Pancreas (tissue), 10 donors: Measurements from ENCODE around the gene OR10J5. TPM values are rescaled to one million over a fixed set of nuclear protein-coding genes. Genes with fewer than 3 reads are reported as not detected.

ENCODE experiments used
- ATAC-seq, 4 donors: fragments of 200-7000 bp; cut with Tn5 transposase; one replicate each; pipeline versions ENCODE4 v1.8.0 to v1.9.1; 2020; ENCODE audit warnings: mild to moderate bottlenecking in 4 of 4, moderate library complexity in 4 of 4
- DNase-seq, 6 donors: peaks; one replicate each; pipeline ENCODE4 v3.0.0-alpha.2; 2020
- FAIRE-seq: peaks from 2 replicates; lab custom pipeline; 2012; peaks lifted over from hg19 to GRCh38; lab: Jason Lieb, UNC
- H3K27ac ChIP-seq, 4 donors: fragments of 200-600 bp; sonication (generic); 1 replicate in 3 of 4; 2 replicates in 1 of 4; pipeline versions ENCODE4 v1.5.0 to v1.8.0; 2020
- H3K27me3 ChIP-seq, 4 donors: fragments of 200-600 bp; one replicate each; pipeline ENCODE4 v1.8.0; 2021
- H3K36me3 ChIP-seq, 3 donors: fragments of 200-600 bp; sonication (generic) in 1 of 3; one replicate each; pipeline versions ENCODE4 v1.5.0 to v1.8.0; 2020 to 2021
- H3K4me1 ChIP-seq, 3 donors: fragments of 200-600 bp; one replicate each; pipeline ENCODE4 v1.8.0; 2021
- H3K4me3 ChIP-seq, 4 donors: fragments of 200-600 bp; sonication (generic) in 2 of 4; one replicate each; pipeline versions ENCODE4 v1.5.0 to v1.8.0; 2020 to 2021
- H3K9me3 ChIP-seq, 4 donors: fragments of 200-600 bp; one replicate each; pipeline ENCODE4 v1.8.0; 2021
- WGBS, 2 donors: extraction: QIAGEN DNeasy Blood & Tissue Kit; methylation state at CpG; one replicate each; pipeline ENCODE4 v1.1.7; 2013; 5-methylcytosine and 5-hydroxymethylcytosine counted together
- intact Hi-C, 3 donors: fragments of 100-400 bp; cut with DNase I; formaldehyde crosslinking; loops; one replicate each; pipeline versions ENCODE4 v1.11.1 to v1.14.2; 2022
- polyA plus RNA-seq, 2 donors: library from polyadenylated mRNA; stranded (reverse); fragments of 200-250 nt; gene quantifications; one replicate each; pipeline ENCODE4 v1.2.3, GENCODE V29; 2013
- total RNA-seq, 6 donors: library from RNA; stranded (reverse); fragmentation: NEBNext Ultra II Directional in 4 of 6; extraction: Animal tissue kit (Norgen Biotek cat#: 25700) in 4 of 6; gene quantifications; one replicate each; pipeline versions ENCODE4 v1.2.1 to v1.2.4, GENCODE V29; 2021 to 2023
- TF ChIP-seq, protein P1 (sequence below), 4 donors: fragments of 200-600 bp; sonication (generic) in 3 of 4; IDR thresholded peaks; one replicate each; pipeline versions ENCODE4 v1.5.0 to v1.8.0; 2021; ENCODE audit warnings: antibody characterized with exemption in 4 of 4
- donor health status: healthy with polysubstance abuse.
- donor health status: DM: no; HTN: no; CAD: no; lungs with moderate emphysema.
- donor health status: DM: no; HTN: no; CAD: no.
- donor health status: control.
- donor health status: control.
- donor health status: Bipolar disorder and iron deficiency.
- donor health status: DM: yes; HTN: yes; CAD: no.
- donor health status: DM: no; HTN: no; CAD: no.
- donor health status: DM: no; HTN: no; CAD: no.
- donor health status: DM: yes; HTN: yes; CAD: no.

The OR10J5 gene
- total and polyA plus RNA-seq, 8 donors, result not detected

DNA sequence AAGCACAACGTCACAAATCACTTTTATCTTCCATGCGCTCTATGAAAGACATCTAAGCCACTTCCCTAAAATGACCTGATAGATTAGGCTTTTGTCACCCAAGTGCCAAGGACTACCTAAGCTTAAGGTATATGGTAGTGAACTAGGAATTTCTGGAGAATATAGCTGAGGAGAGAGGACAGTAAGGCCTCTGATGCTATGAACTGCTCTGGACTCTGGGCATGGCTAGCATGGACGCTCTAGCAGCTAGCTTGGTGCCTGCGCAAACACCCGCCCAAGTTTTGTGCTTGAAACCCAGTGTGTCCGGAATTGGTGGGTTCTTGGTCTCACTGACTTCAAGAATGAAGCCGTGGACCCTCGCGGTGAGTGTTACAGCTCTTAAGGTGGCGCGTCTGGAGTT is 42.5 kb downstream of the OR10J5 start:
- FAIRE-seq, result no peak
- TF ChIP-seq, protein P1, sequence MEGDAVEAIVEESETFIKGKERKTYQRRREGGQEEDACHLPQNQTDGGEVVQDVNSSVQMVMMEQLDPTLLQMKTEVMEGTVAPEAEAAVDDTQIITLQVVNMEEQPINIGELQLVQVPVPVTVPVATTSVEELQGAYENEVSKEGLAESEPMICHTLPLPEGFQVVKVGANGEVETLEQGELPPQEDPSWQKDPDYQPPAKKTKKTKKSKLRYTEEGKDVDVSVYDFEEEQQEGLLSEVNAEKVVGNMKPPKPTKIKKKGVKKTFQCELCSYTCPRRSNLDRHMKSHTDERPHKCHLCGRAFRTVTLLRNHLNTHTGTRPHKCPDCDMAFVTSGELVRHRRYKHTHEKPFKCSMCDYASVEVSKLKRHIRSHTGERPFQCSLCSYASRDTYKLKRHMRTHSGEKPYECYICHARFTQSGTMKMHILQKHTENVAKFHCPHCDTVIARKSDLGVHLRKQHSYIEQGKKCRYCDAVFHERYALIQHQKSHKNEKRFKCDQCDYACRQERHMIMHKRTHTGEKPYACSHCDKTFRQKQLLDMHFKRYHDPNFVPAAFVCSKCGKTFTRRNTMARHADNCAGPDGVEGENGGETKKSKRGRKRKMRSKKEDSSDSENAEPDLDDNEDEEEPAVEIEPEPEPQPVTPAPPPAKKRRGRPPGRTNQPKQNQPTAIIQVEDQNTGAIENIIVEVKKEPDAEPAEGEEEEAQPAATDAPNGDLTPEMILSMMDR (IDR thresholded peaks at IDR 0.05), result no peak
- intact Hi-C loops, result no loop called here
- WGBS, 2 donors, result 70 to 75% methylated on average over 11 of the region's 11 CpGs
- H3K9me3 ChIP-seq, result no peaks in the 10 kb centered on the region
- no peak overlapping the region for H3K27ac ChIP-seq
- no peaks in the 10 kb centered on the region for H3K36me3 ChIP-seq
- DNase-seq, result no peak
- ATAC-seq, result no peak
- no peaks in the 10 kb centered on the region for H3K4me1 ChIP-seq
- H3K4me3 ChIP-seq, result no peak overlapping the region
- no peaks in the 10 kb centered on the region for H3K27me3 ChIP-seq

DNA sequence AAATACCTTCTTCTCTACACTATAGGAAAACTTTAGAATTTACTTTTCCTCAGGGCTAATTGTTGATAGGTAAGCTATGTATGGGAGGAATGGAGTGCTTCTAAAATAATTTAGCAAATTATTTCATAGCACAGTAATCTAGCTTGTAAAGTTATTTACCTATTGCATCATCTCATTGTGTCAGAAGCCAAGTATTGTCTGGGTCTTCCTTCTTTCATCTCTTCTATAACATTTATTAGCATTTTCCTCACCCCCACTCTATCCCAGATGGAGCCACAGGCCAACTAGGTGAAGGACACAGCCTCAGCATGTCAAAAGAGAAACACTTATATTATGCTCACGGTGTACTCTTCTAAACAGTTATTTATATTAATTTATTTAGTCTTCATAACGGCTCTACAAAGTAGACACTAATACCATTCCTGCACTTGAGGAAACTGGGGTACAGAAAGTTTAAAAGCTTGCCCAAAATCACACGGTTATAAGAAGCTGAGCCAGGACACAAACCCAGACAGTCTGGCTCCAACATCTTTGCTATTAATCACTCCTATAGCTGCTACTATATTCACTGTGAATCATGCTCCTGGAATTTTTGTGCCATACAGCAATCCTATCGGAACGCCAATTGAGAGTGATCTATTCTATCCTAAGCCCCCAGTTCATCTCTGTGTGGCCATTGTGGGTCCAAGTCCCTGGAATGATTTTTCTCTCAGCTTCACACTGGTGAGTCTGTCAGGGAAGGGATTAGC is 43.1 kb downstream of the OR10J5 start:
- FAIRE-seq (no peak), ATAC-seq (no peak), DNase-seq (no peak)
- Histone ChIP-seq H3K4me1 (no peaks in the 10 kb centered on the region), H3K4me3 (no peak overlapping the region), H3K9me3 (no peaks in the 10 kb centered on the region), H3K27me3 (no peaks in the 10 kb centered on the region), H3K27ac (no peak overlapping the region), H3K36me3 (no peaks in the 10 kb centered on the region)
- TF ChIP-seq, protein P1 (IDR thresholded peaks at IDR 0.05), result no peak
- intact Hi-C loops, result no loop called here
- WGBS, 2 donors, result 55 to 60% methylated on average over 5 of the region's 5 CpGs

Other genes starting within 250 kb of the OR10J5 start
- gene FCER1A, start 233.7 kb downstream of the OR10J5 start, total RNA-seq, result 1 to 10 TPM in 3 of 6 donors, not detected in 3; 1.0 to 2.1 (median 1.2) TPM
- under 1 TPM in 1 of 2 donors, not detected in 1; 0.66 TPM for gene FCER1A, start 233.7 kb downstream of the OR10J5 start, polyA plus RNA-seq
- gene OR10J4, start 103.8 kb downstream of the OR10J5 start, total RNA-seq, result not detected
- not detected for gene OR10J4, start 103.8 kb downstream of the OR10J5 start, polyA plus RNA-seq
- not detected for gene OR10J1, start 96.3 kb downstream of the OR10J5 start, total RNA-seq
- not detected for gene OR10J1, start 96.3 kb downstream of the OR10J5 start, polyA plus RNA-seq
- 10 to 100 TPM in 3 of 6 donors, 1 to 10 TPM in 3; 1.9 to 28.5 (median 9.7) TPM for gene APCS, start 51.8 kb upstream of the OR10J5 start, total RNA-seq
- 10 to 100 TPM in 1 of 2 donors, 1 to 10 TPM in 1; 4.0 to 10.5 TPM for gene APCS, start 51.8 kb upstream of the OR10J5 start, polyA plus RNA-seq
- gene CRP, start 178.6 kb upstream of the OR10J5 start, total RNA-seq, result 100 to 1,000 TPM in 1 of 6 donors, 10 to 100 TPM in 3, 1 to 10 TPM in 2; 1.3 to 148 (median 13.3) TPM
- gene CRP, start 178.6 kb upstream of the OR10J5 start, polyA plus RNA-seq, result 10 to 100 TPM in 1 of 2 donors, 1 to 10 TPM in 1; 7.9 to 33.6 TPM
- gene DUSP23, start 245.0 kb upstream of the OR10J5 start, total RNA-seq, result 10 to 100 TPM; 13.9 to 38.4 (median 20.2) TPM
- 10 to 100 TPM; 53.6 to 77.9 TPM for gene DUSP23, start 245.0 kb upstream of the OR10J5 start, polyA plus RNA-seq